HG02571 (cell line): ENCODE data around the gene CA10.

Experiments
- ATAC-seq: cut with Tn5 transposase; IDR thresholded peaks from one replicate; pipeline ENCODE4 v1.9.1; 2021; ENCODE audit warnings: mild to moderate bottlenecking, moderate library complexity; ENCODE audit not compliant: unreplicated experiment

The CA10 gene

DNA sequence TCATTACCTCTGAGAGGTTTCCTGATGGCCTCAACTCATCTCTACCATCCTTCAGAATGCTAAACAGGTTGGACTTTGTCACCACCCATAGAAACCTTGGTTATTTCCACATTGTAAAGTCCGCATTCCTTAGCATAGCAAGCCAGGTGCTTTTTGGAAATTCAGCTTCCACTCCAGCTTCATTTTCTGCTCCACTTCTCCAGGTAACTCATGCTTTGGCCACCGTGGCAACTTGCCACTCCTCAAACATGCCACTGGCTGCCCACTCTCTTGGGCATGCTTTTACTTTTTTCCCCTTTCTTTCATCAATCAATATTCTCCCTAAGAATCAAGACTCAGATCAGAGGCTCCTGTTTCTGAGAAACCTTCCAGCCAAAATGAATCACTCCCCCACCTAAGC lies 203.3 kb downstream of the CA10 start:
- no peak for ATAC-seq

DNA sequence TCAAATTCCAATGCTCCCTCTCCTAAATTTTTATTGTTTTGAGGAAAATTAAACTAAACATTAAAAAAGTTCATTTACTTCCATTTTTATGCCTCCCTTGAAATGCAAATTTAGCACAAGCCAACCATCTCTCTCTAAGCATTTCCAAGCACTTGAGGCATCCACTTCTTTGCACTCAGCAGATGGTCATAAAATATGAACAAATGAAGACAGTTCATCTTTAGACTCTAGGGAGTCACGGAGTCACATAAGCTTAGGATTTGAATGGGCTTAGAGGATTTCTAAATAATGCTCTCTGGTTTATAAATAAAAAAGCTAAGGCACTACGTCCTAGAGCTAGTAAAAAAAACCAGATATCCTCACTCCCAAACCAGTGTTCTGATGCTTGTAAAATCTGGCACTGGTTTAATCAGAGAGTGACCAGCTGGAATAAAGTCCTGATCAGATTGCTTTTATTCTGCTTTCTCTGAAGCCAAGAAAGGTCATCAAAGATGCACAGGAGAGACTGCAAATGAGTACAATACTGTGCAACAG lies 204.2 kb downstream of the CA10 start:
- ATAC-seq, result no peak

DNA sequence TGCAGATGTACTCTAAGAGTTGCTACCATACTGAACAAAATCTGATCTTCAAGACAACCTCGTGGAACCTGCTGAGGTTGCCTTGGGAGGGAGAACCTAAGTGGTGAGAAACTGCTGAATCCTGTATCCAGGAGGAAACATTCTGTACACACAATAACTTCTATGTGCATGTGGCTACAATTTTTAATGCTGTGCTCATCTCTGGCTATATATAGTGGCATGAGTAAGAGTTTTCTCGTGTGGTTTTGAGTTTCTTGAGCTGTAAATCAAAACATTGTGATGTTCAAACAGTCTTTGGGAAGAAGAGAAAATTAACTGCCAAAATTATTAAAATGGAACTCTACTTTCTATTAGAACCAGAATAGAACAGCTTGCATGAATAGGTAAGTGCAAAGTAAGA lies 206.8 kb downstream of the CA10 start:
- no peak for ATAC-seq

DNA sequence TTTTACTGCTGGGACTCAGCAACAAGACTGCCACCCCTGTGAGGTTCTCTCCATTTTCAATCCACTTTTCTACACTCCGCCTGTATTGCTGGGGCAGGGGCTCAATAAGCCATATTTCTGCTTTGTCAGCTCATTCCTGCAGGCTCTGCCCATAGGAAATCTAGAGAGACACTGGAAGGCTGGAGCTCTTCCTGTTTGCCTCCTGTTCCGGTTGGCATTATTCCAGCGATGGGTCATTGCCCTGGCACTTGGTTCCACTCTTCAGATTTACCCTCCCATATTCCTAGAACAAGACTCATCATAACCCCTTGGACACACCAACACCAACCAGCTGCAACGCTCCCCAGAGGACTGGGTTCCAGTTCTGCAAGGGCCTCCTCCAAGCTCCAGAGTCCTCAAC lies 210.4 kb downstream of the CA10 start:
- ATAC-seq, result no peak

DNA sequence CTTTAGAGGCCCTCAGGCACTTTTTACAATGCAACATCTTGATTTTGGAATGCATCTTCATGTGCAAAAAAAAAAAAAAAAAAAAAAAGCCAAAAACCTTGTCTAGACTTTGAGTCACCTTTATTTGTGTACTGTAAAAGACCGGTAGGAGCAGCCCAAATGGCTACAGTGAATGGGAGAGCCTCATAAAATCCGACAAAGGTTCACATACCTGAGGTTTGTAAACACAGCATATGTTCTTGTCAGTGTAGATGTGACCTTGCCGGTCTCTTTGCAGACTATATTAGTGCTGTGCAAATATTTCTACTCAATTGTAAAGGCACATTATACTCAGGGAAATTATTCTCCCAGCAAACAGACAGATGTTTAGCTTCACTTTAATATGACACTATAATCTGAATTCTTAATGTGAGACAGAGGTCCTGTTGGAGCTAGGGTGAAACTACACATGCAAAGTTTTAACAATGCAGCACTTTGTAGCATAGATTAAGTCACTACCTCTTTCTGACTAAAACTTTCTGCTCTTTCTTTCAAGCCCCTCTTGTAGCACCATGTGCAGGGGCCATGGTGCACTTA lies 211.3 kb downstream of the CA10 start:
- ATAC-seq, result no peak

DNA sequence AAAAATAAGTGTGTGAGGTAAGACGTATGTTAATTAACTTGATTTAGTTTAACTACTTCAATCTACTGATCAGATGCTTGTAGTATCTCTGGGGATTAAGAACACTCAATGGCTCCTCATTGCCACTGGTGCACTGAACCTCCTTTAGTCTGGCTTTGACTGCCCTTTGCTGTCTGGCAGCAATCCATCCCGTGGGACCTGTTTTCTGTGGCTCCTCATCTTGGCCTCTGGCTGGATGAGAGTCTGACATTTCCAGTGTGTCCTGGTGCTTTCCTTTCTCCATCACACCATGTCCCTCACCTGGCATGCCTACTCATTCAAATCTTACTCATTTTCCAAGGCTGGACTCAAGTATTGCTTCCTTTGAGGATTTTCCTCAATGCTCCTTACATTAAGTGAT lies 212.2 kb downstream of the CA10 start:
- no peak for ATAC-seq

DNA sequence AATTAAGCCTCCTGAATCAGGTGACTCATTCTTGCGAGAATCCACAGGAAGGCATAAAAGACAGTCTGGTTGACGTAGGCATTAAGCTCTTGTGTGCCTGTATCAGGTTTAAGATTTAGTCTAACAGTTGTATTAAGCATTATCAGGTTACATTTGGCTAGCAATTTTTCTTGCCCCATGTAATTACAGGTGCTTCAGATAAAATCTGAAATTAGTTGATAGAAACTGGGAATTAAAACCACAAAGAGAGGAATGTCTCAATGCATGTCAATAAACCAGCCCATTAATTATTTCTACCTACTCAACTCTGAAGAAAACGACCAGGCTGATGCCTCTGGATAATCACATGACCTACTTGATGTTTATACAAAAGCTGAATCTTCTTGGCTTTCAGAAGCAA lies 217.2 kb downstream of the CA10 start:
- no peak for ATAC-seq

DNA sequence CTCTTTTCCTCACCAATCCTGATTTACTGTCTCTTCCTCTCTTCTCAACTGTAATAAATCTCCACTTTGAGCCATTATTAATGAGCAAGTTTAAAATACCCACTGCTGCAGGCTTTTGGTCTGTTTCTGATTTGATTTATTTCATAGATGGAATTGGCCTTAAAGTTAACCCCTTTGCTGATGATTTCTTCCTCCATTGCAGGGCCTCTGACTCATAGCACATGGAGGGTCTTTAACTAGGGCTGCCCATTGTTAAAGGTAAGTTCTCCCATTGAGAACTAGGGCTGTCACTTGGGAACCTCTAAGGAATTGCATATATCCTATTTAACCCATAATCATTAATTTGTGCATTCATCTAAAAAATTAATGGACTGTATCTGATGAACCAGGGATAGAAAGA lies 221.2 kb downstream of the CA10 start:
- no peak for ATAC-seq

DNA sequence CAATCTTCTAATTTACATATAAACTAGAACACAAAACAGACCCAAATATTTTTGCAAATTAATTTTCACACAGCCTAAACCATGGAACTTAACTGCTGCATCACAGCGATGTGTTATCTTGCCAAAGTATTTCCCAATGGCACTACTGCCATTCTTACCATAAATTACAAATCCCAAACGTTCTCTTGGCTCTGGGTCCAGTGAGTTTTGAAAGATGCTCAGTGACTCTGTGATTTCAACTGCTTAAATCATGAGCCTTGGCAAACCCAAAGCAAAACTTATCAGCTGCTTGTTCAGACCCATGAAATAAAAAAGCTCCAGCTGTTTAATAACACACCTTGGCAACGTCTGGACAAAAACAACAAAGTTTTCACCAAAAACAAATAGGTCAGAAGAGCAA lies 223.0 kb downstream of the CA10 start:
- ATAC-seq, result no peak

DNA sequence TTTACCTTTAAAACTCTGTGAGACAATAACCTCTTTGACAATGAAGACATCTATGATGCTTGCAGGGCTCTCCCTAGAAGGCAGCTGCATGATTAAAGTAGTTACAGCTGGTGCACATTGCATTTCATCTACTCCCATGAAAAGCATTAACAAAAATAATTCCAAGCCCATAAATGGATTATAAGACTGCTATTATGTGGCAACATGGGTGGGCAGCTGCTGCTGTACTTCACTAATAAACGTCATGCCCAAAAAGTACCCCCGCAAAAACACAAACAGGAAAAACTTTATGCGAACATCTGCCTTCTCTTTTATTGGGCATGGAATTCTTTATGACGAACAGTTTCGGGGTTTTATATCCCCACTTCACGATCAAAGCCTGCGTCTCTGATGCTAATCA lies 224.9 kb downstream of the CA10 start:
- ATAC-seq, result no peak

DNA sequence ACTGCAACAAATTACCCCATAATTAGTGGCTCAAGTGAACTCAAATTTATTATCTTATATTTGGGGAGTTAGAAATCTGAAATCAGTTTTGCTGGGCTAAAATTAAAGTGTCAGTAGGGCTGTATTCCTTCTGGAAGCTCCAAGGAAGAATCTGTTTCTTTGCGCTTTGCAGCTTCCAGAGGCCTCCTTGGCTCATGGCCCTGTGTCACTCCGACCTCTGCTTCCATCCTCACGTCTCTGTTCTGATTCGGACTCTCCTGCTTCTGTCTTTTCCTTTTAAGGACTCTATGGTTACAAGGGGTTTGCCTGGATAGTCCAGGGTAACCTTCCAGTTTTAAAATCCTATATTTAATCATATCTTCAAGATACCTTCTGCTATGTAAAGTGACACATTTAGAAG lies 232.1 kb downstream of the CA10 start:
- no peak for ATAC-seq

DNA sequence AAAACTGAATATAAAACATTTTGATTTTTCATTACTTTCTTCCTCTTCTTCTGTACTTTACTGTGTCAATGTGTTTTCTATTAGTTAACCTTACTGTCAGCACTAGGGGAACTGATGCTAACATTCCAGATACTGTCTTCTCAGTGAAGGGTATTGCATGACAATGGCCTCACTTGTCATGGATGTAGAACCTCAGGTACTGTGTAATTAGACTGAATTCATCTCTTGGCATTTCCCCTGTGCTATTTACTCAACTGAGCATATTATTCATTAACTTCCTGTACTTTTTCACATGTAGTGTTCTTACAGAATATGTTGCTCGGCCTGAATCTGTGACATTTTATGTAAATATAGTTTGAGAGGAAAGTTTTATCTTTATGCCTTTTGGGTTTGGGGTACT lies 237.0 kb downstream of the CA10 start:
- ATAC-seq, result no peak

DNA sequence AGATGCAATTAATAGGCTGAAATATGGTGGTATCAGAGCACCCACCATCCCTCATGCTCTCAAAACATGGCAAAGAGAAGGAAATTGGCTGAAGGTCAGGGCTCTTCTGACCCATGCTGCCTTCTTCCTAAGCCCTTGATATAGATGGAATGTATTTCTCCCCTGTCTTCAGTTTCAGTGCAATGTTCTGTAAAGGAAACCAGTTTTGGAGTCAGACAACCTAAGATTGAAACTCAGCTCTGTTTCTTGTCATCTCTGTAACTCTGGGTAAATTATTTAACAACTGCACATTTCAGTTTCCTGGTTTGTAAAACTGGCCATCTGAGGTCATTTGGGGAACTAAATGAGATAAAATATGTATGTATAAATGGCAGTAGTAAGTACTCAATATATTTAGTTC lies 243.9 kb downstream of the CA10 start:
- no peak for ATAC-seq

DNA sequence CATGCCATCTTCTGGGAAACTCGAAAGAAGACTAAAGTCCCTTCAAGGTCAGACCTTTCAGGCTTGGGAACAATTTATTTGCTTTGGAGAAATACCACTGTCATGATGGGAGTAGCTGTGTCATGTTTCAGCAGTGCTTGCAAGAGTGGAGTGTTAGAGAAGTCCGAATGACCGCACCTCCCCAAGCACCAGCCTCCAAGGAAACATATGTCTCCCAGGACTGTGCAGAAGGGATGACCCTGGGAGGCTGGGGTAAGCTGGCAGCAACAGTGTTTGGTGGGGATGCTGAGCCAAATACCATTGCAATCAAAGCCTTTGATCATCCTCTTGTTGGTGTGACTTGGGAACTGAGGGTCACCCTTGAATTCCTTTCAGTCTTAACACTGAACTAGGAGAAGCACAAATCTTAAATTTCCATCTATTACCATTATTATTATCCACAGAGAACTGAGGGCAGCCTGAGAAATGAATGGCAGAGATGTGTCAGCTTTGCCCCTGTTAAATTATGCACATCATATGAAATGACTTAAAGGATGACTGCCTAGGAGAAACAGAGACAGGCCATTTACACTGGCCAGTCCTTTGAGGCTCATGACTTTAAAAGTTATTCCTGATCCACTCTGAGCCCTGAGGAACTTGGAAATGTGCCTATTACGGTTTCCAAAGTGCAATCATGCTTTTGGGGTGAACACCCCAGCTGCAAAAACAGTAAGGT lies 244.9 kb downstream of the CA10 start:
- ATAC-seq, result no peak

DNA sequence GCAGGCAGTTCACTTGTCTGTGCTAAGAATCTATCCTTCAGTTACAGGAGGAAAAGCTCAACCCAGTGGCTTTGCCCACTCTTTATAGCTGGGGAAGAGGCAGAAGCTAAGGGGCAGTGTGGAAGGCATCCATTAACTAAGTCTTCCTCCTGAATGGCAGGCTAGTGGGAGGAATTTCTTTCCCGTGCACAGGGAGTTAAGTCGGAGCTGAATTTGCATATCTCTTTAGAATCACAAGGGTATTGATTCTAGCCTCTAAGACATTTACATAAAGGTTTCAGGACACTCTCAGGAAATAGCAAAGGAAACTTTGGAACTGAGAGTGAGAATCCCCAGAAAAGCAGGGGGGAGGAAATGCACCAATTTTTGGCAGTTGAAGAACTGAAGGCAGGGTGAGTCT lies 245.6 kb downstream of the CA10 start:
- ATAC-seq, result no peak

DNA sequence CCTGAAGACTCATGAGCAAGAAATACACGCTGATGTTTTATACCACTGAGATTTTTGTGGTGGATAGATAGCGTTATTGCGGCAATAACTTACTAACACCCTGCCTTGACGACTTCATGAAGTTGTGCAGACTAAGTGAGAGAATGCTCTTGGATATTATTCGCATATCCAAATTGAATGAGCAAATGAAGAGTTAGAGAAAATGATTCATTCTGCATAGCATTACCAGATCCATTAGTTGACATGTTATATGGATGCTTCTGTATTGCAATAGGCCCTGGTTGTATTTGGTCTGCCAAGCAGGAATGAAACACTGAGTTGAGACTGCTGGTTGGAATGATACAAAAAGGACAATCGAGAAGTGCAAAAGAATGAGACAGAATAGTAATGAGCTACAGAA lies 247.3 kb downstream of the CA10 start:
- ATAC-seq, result no peak

DNA sequence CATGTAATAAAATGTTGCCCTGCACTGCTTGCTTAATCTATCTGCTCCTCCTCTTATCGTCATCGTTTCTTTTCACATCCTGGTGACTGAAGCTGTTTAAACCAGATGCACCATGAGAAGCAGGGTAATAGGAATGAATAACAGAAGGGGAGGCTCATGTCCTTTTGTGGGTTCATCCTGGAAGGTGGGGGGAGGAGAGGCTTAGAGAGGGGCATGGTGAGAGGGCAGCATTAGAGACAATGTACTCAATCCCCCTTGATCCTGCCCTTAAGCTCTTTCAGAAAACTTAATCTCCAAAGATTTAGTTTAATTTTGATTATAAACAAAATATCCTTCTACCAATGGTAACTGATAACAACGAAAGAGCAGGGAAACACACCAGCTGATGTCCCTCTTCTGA lies 248.5 kb downstream of the CA10 start:
- ATAC-seq, result no peak

DNA sequence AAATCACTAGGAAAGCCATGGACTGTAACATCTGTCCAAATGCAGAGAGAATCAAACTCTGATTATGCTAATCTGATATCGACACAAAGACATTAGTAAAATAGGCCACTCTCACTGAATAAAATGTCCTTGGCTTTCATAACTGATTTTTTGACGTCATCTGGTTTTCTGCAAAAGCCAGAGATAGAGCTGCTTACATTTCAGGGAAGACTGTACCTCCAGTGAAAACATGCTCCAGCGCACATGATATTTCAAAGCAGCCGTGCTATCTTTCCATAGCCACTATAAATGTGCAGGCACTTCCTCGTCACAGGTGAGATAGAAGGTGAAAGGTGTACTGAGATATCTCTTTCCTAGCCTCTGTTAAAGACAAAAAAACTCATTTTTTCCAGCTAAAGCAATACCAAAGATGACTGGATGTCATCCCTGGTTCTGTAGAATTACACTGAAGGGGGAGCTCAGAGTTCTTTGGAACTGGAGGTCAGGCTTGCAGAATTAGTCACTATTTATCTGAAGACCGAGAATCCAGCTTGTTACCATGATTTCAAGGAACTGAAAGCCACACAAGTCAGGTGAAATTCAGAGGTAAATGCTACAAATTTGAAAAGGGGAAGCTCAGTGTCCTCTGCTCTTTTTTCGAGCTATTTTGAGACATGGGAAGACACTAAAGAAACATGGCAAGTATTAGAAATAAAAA lies 249.5 kb downstream of the CA10 start:
- ATAC-seq, result no peak

DNA sequence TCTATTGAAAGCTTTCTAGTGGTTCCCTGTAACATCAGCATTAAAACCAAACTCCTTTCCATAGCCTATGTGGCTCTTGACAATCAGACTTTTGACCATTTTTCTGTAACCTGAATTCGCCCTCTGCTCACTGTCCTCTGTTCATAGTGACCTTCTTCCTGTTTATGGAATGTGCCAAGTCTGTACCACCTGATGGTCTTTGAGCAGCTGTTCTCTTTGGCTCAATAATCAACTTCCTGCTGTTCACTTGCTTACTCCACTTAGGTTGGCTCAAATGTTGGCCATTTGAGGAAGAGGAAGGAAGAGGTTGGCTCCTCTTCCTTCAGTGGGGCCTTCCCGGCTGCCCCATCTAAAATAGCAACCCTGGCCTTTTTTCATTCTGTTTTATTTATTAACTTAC lies 251.5 kb downstream of the CA10 start:
- no peak for ATAC-seq

DNA sequence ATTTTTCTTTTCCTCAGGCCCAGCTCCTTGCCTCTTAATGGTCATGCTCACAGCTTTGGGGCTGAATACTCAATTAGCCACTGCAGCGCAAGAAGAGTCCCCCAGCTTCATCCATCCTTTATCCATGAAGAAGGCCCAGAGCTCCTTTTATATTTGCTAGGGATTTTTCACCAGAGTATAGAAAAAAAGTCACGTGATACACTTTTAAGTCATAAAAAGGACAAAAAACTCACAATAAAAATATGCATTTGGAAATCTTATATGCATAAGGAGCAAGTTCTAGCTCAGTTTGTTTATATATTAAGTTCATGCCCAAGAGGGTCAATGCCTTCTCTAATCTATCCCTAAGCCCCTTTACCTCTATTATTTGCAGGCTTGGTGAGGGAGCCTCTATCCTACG lies 254.1 kb downstream of the CA10 start:
- no peak for ATAC-seq

DNA sequence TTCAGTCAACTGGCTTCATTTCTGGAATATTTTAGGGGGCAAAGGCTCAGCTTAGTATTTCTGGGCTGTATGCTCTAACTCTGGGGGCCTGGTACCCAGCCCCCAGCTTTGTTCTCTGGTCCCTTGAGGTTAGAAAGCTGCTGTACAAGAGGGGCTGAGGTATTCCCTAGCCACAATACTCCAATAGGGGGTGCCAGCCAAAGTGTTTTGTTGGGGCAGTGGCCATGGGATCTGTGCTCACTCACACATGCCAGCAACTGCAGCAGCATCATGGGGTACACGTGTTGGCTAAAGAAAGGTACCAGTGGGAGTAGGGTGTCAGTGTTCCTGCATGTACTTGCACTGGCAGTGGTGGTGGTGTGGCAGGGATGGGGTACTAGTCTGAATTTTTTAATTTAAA lies 257.3 kb downstream of the CA10 start:
- no peak for ATAC-seq

DNA sequence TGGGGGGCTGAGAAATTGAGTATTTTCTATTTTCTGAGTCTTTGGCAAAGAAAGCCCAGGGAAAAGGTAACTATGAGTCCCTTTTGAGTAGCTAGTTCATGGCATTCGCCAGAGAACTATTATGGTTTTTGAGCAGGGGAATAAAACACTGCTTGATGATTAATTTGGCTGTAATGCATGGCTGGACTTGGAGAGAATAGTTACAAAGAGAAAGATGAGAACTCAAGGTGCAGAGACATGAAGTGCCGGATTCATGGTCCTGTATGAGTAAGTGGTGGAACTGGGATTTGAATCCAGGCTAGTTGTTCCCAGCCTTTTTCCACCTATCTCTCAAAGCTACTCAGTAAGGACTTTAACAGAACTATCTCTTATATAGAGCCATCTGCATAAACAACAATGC lies 266.6 kb downstream of the CA10 start:
- no peak for ATAC-seq
